CD8-positive, alpha-beta memory T cell (primary cell): ENCODE results near the gene JAGN1. TPM values are rescaled to one million over a fixed set of nuclear protein-coding genes. Genes with fewer than 3 reads are reported as not detected.
"Not testable (repeated sequence)": the region's sequence is repeated elsewhere in the genome, so short reads cannot be mapped to it uniquely, and the experiment has no call there.

ENCODE experiments used
- CTCF ChIA-PET: fragments of 350-600 bp; sonication (Branson Sonifier 250); formaldehyde crosslinking; loops from one replicate; lab custom pipeline; 2021; ENCODE audit warnings: antibody characterized with exemption; lab: Charles Lee
- POLR2A ChIA-PET: fragments of 350-600 bp; sonication (Branson Sonifier 250); formaldehyde crosslinking; loops from one replicate; lab custom pipeline; 2021; ENCODE audit warnings: antibody characterized with exemption; lab: Charles Lee
- DNase-seq, 5 donors: peaks; one replicate each; pipeline versions ENCODE4 v3.0.0 to v3.0.0-alpha.2; 2020 to 2022; ENCODE audit warnings: mixed read lengths in 1 of 5
- H3K27ac ChIP-seq: one replicate; pipeline ENCODE4 v1.7.0; 2013; ENCODE audit warnings: low read depth, mild to moderate bottlenecking, low read length, moderate library complexity
- H3K27me3 ChIP-seq: 2 replicates; pipeline ENCODE4 v1.7.0; 2013; ENCODE audit warnings: low read length, mild to moderate bottlenecking; ENCODE audit not compliant: insufficient read depth, poor library complexity, severe bottlenecking
- H3K36me3 ChIP-seq: 2 replicates; pipeline ENCODE4 v1.7.0; 2013; ENCODE audit warnings: mild to moderate bottlenecking, low read length, moderate library complexity; ENCODE audit not compliant: insufficient read depth
- H3K4me1 ChIP-seq: 2 replicates; pipeline ENCODE4 v1.7.0; 2013; ENCODE audit warnings: mild to moderate bottlenecking, low read length, moderate library complexity; ENCODE audit not compliant: insufficient read depth
- H3K4me3 ChIP-seq: 2 replicates; pipeline ENCODE4 v1.7.0; 2013; ENCODE audit warnings: mild to moderate bottlenecking, low read length
- H3K9me3 ChIP-seq: 2 replicates; pipeline ENCODE4 v1.7.0; 2013; ENCODE audit warnings: mild to moderate bottlenecking, low read length
- H3K27ac Mint-ChIP-seq, 8 donors: one replicate each; pipeline ENCODE4 v1.8.0; 2020 to 2021; ENCODE audit warnings: mixed read lengths in 8 of 8, mild to moderate bottlenecking in 6 of 8, inconsistent platforms in 3 of 8, moderate library complexity in 3 of 8
- H3K27me3 Mint-ChIP-seq, 2 donors: one replicate each; pipeline ENCODE4 v1.8.0; 2020 to 2021; ENCODE audit warnings: mixed read lengths in 2 of 2, mild to moderate bottlenecking in 1 of 2, moderate library complexity in 1 of 2
- H3K36me3 Mint-ChIP-seq, 3 donors: one replicate each; pipeline ENCODE4 v1.8.0; 2020 to 2021; ENCODE audit warnings: mixed read lengths in 3 of 3, inconsistent platforms in 1 of 3, mild to moderate bottlenecking in 1 of 3
- H3K4me1 Mint-ChIP-seq, 3 donors: one replicate each; pipeline ENCODE4 v1.8.0; 2020 to 2021; ENCODE audit warnings: mixed read lengths in 3 of 3, inconsistent platforms in 1 of 3, mild to moderate bottlenecking in 1 of 3
- H3K4me3 Mint-ChIP-seq, 7 donors: one replicate each; pipeline ENCODE4 v1.8.0; 2020 to 2021; ENCODE audit warnings: mixed read lengths in 7 of 7, mild to moderate bottlenecking in 6 of 7, moderate library complexity in 4 of 7, inconsistent platforms in 2 of 7
- H3K9me3 Mint-ChIP-seq, 5 donors: one replicate each; pipeline ENCODE4 v1.8.0; 2020 to 2022; ENCODE audit warnings: mixed read lengths in 5 of 5, mild to moderate bottlenecking in 3 of 5, moderate library complexity in 2 of 5, inconsistent platforms in 1 of 5
- polyA plus RNA-seq: library from polyadenylated mRNA; unstranded; fragments of 300-500 nt; fragmentation: Illumina TruSeq; gene quantifications from one replicate; pipeline ENCODE4 v1.2.3, GENCODE V29; 2021
- total RNA-seq, 2 experiments: library from RNA; stranded (reverse); gene quantifications; one replicate each; pipeline ENCODE4 v1.2.3, GENCODE V29; 2021

Gene JAGN1
- total RNA-seq (10 to 100 TPM; 55.5 to 59.0 TPM), polyA plus RNA-seq (44.4 TPM)

- peak within 1 kb of the TSS; percentile 97 for H3K4me3 ChIP-seq
- POLR2A ChIA-PET = interaction anchor here (0.6 to 2.6 kb wide), 15 partner anchors 11 to 431 kb away, joined by 3 to 21 read pairs (median 4); partner anchors contain the start of genes ARPC4, BRPF1, CRELD1 and EMC3
Measured at GRCh38 chr3:9890249-9891071, at the start of gene JAGN1. TSS of gene JAGN1 (plus strand) at chr3:9890610. CDS start at chr3:9890723, 113 bp downstream.

GRCh38 chr3:9841015-9841414, 49.4 kb upstream of the JAGN1 start:
- Mint-ChIP-seq H3K4me1 (peaks cover 19 to 32% (median 29%) of the 10 kb centered on the region in 3 donors), H3K4me3 (peak overlapping the region in 4 of 7 donors; percentile 8 to 96 (median 48)), H3K9me3 (no peaks in the 10 kb centered on the region), H3K36me3 (peaks cover 0 to 63% (median 4%) of the 10 kb centered on the region in 3 donors), H3K27me3 (peaks cover 0 to 2% of the 10 kb centered on the region in 2 donors), H3K27ac (peak overlapping the region in 2 of 8 donors; percentile 57 to 79)
- Histone ChIP-seq H3K27ac (no peak overlapping the region), H3K36me3 (peaks cover 18% of the 10 kb centered on the region), H3K4me3 (no peak overlapping the region), H3K9me3 (no peaks in the 10 kb centered on the region), H3K27me3 (no peaks in the 10 kb centered on the region), H3K4me1 (peaks cover 19% of the 10 kb centered on the region)
- ChIA-PET CTCF (interaction anchor here (1.5 to 1.7 kb wide), 2 partner anchors 10 to 92 kb away, joined by 4 read pairs; no protein-coding TSS in a partner anchor), POLR2A (interaction anchor here (0.6 kb wide), 1 partner anchor 164 kb away, joined by 3 read pairs; no protein-coding TSS in a partner anchor)
- DNase-seq = no peak

More at GRCh38 chr3:9890249-9891071, at the start of gene JAGN1:
- Mint-ChIP-seq H3K4me3 (peak within 1 kb of the TSS; percentile 97 to 100 (median 98)), H3K9me3 (no peaks in the 10 kb centered on the region), H3K27ac (peak within 1 kb of the TSS; percentile 99 to 100 (median 100)), H3K27me3 (no peaks in the 10 kb centered on the region), H3K36me3 (peaks cover 6 to 36% (median 18%) of the 10 kb centered on the region in 3 donors), H3K4me1 (peaks cover 31 to 45% (median 40%) of the 10 kb centered on the region in 3 donors)
- CTCF ChIA-PET = interaction anchor here (0.6 to 3.9 kb wide), 5 partner anchors 11 to 56 kb away, joined by 3 to 28 read pairs (median 6); partner anchors contain the start of gene CRELD1
- Histone ChIP-seq H3K27me3 (no peaks in the 10 kb centered on the region), H3K9me3 (no peaks in the 10 kb centered on the region), H3K36me3 (peaks cover 7% of the 10 kb centered on the region), H3K4me1 (peaks cover 13% of the 10 kb centered on the region), H3K27ac (peak within 1 kb of the TSS; percentile 100)
- DNase-seq = peak; percentile 85 to 94 (median 86)

- Histone ChIP-seq H3K4me1 (peaks cover 19% of the 10 kb centered on the region), H3K9me3 (no peaks in the 10 kb centered on the region), H3K27ac (peak within 1 kb of the TSS; percentile 79), H3K36me3 (peaks cover 18% of the 10 kb centered on the region), H3K4me3 (peak within 1 kb of the TSS; percentile 92), H3K27me3 (no peaks in the 10 kb centered on the region)
- CTCF ChIA-PET = interaction anchor here (1.0 to 3.3 kb wide), 4 partner anchors 11 to 89 kb away, joined by 3 to 15 read pairs (median 4); no protein-coding TSS in a partner anchor
- H3K27me3 Mint-ChIP-seq = peaks cover 0 to 2% of the 10 kb centered on the region in 2 donors
- peak; percentile 92 to 97 (median 96) for DNase-seq
- peak within 1 kb of the TSS; percentile 95 to 99 (median 98) for H3K4me3 Mint-ChIP-seq
- no peaks in the 10 kb centered on the region for H3K9me3 Mint-ChIP-seq
- peaks cover 0 to 43% (median 0%) of the 10 kb centered on the region in 3 donors for H3K36me3 Mint-ChIP-seq
- POLR2A ChIA-PET = interaction anchor here (1.4 to 2.0 kb wide), 3 partner anchors 47 to 94 kb away, joined by 5 to 8 read pairs (median 6); partner anchors contain the start of genes JAGN1 and OGG1
- peaks cover 17 to 32% (median 29%) of the 10 kb centered on the region in 3 donors for H3K4me1 Mint-ChIP-seq
- peak within 1 kb of the TSS; percentile 81 to 97 (median 92) for H3K27ac Mint-ChIP-seq
Measured at GRCh38 chr3:9843715-9844438, 46.5 kb upstream of the JAGN1 start, which contains the start of gene RPUSD3. TSS of gene RPUSD3 (minus strand) at chr3:9844008. CDS start at chr3:9843990, 18 bp downstream.

- Mint-ChIP-seq H3K4me3 (no peak overlapping the region), H3K4me1 (peaks cover 17 to 29% (median 29%) of the 10 kb centered on the region in 3 donors), H3K27ac (no peak overlapping the region), H3K27me3 (peaks cover 2 to 4% of the 10 kb centered on the region in 2 donors), H3K36me3 (peaks cover 0 to 21% (median 0%) of the 10 kb centered on the region in 3 donors), H3K9me3 (no peaks in the 10 kb centered on the region)
- no peak overlapping the region for H3K27ac ChIP-seq
- no peak overlapping the region for H3K4me3 ChIP-seq
- no peaks in the 10 kb centered on the region for H3K9me3 ChIP-seq
- ChIA-PET POLR2A (no interaction called here), CTCF (interaction anchor here (1.0 to 3.3 kb wide), 5 partner anchors 15 to 892 kb away, joined by 3 to 15 read pairs (median 4); partner anchors contain the start of gene CRELD1)
- no peak for DNase-seq
- peaks cover 7% of the 10 kb centered on the region for H3K36me3 ChIP-seq
- no peaks in the 10 kb centered on the region for H3K27me3 ChIP-seq
- peaks cover 19% of the 10 kb centered on the region for H3K4me1 ChIP-seq
Measured at GRCh38 chr3:9846231-9846630, 44.2 kb upstream of the JAGN1 start.

GRCh38 chr3:9846931-9847488, 43.4 kb upstream of the JAGN1 start:
- H3K9me3 Mint-ChIP-seq = no peaks in the 10 kb centered on the region
- Histone ChIP-seq H3K27me3 (no peaks in the 10 kb centered on the region), H3K27ac (no peak overlapping the region), H3K9me3 (no peaks in the 10 kb centered on the region), H3K4me3 (no peak overlapping the region), H3K36me3 (no peaks in the 10 kb centered on the region), H3K4me1 (peaks cover 19% of the 10 kb centered on the region)
- peaks cover 2 to 9% of the 10 kb centered on the region in 2 donors for H3K27me3 Mint-ChIP-seq
- POLR2A ChIA-PET = interaction anchor here (1.1 kb wide), 1 partner anchor 139 kb away, joined by 3 read pairs; no protein-coding TSS in a partner anchor
- peaks cover 14 to 26% (median 25%) of the 10 kb centered on the region in 3 donors for H3K4me1 Mint-ChIP-seq
- no peak for DNase-seq
- peaks cover 0 to 14% (median 0%) of the 10 kb centered on the region in 3 donors for H3K36me3 Mint-ChIP-seq
- CTCF ChIA-PET = interaction anchor here (1.0 to 3.3 kb wide), 4 partner anchors 16 to 891 kb away, joined by 3 to 15 read pairs (median 4); partner anchors contain the start of gene CRELD1
- peak overlapping the region in 1 of 8 donors; percentile 10 for H3K27ac Mint-ChIP-seq
- H3K4me3 Mint-ChIP-seq = no peak overlapping the region

- H3K9me3 ChIP-seq, H3K36me3 Mint-ChIP-seq, H3K4me3 ChIP-seq, H3K4me3 Mint-ChIP-seq, H3K27ac Mint-ChIP-seq, H3K27ac ChIP-seq, H3K36me3 ChIP-seq, H3K9me3 Mint-ChIP-seq, H3K27me3 ChIP-seq, DNase-seq: not testable (repeated sequence)
- Mint-ChIP-seq H3K27me3 (peaks cover 2 to 10% of the 10 kb centered on the region in 2 donors), H3K4me1 (peaks cover 8 to 20% (median 18%) of the 10 kb centered on the region in 3 donors)
- H3K4me1 ChIP-seq = peaks cover 12% of the 10 kb centered on the region
- POLR2A ChIA-PET = interaction anchor here (1.1 kb wide), 1 partner anchor 138 kb away, joined by 3 read pairs; no protein-coding TSS in a partner anchor
- CTCF ChIA-PET = interaction anchor here (1.4 kb wide), 1 partner anchor 46 kb away, joined by 3 read pairs; no protein-coding TSS in a partner anchor
Measured at GRCh38 chr3:9847870-9848269, 42.5 kb upstream of the JAGN1 start.

GRCh38 chr3:9848860-9849259, 41.5 kb upstream of the JAGN1 start:
- H3K4me3 ChIP-seq, H3K36me3 Mint-ChIP-seq, H3K4me1 ChIP-seq, POLR2A ChIA-PET, H3K27ac ChIP-seq, H3K9me3 Mint-ChIP-seq, H3K27me3 ChIP-seq, H3K36me3 ChIP-seq, H3K9me3 ChIP-seq: not testable (repeated sequence)
- CTCF ChIA-PET = interaction anchor here (0.6 to 1.4 kb wide), 7 partner anchors 20 to 97 kb away, joined by 3 to 4 read pairs (median 3); partner anchors contain the start of genes CRELD1 and JAGN1
- peak overlapping the region in 1 of 8 donors; percentile 32 for H3K27ac Mint-ChIP-seq
- DNase-seq = peak in 2 of 5 donors; percentile 22 to 42
- H3K4me1 Mint-ChIP-seq = peaks cover 2 to 20% (median 18%) of the 10 kb centered on the region in 3 donors
- H3K4me3 Mint-ChIP-seq = peak overlapping the region in 1 of 7 donors; percentile 78
- H3K27me3 Mint-ChIP-seq = peaks cover 2 to 13% of the 10 kb centered on the region in 2 donors
